Measurements from ENCODE around the gene BEND2. TPM values are rescaled to one million over a fixed set of nuclear protein-coding genes. Genes with fewer than 3 reads are reported as not detected.

The BEND2 gene
- total RNA-seq, 3 donors from 2014 or later, result not detected

GRCh38 chrX:18174209-18174608 lies 46.5 kb downstream of the BEND2 start:
- no peaks in the 10 kb centered on the region for H3K4me1 ChIP-seq (ENCODE audit: low read depth)
- no peaks in the 10 kb centered on the region for H3K36me3 ChIP-seq (ENCODE audit: low read depth)
- intact Hi-C loops (cut with DNase I, micrococcal nuclease), result no loop called here
- ATAC-seq (no peak), DNase-seq (no peak)
- TF ChIP-seq CTCF (IDR thresholded peaks at IDR 0.05), result no peak
- H3K9me3 ChIP-seq, result no peaks in the 10 kb centered on the region
- H3K4me3 ChIP-seq, result no peak overlapping the region

- no peak for TF ChIP-seq CTCF (IDR thresholded peaks at IDR 0.05)
- no peak for ATAC-seq
- no peaks in the 10 kb centered on the region for H3K9me3 ChIP-seq
Observed at GRCh38 chrX:18173494-18174180, 47.0 kb downstream of the BEND2 start.

GRCh38 chrX:18172970-18173369 lies 47.7 kb downstream of the BEND2 start:
- H3K9me3 ChIP-seq, result no peaks in the 10 kb centered on the region
- H3K36me3 ChIP-seq (ENCODE audit: low read depth), result no peaks in the 10 kb centered on the region
- no peak for TF ChIP-seq CTCF (IDR thresholded peaks at IDR 0.05)
- DNase-seq, result no peak
- H3K4me3 ChIP-seq, result no peak overlapping the region
- ATAC-seq, result no peak
- intact Hi-C loops (cut with DNase I, micrococcal nuclease), result no loop called here
- H3K4me1 ChIP-seq (ENCODE audit: low read depth), result no peaks in the 10 kb centered on the region

More at GRCh38 chrX:18173494-18174180, 47.0 kb downstream of the BEND2 start:
- intact Hi-C loops (cut with DNase I, micrococcal nuclease), result no loop called here
- Histone ChIP-seq H3K4me3 (no peak overlapping the region), H3K4me1 (ENCODE audit: low read depth) (no peaks in the 10 kb centered on the region), H3K36me3 (ENCODE audit: low read depth) (no peaks in the 10 kb centered on the region)
- no peak for DNase-seq

GRCh38 chrX:18170910-18171309 lies 49.8 kb downstream of the BEND2 start:
- Histone ChIP-seq H3K36me3 (ENCODE audit: low read depth) (no peaks in the 10 kb centered on the region), H3K9me3 (no peaks in the 10 kb centered on the region), H3K4me3 (no peak overlapping the region), H3K4me1 (ENCODE audit: low read depth) (no peaks in the 10 kb centered on the region)
- DNase-seq (no peak), ATAC-seq (no peak)
- no peak for TF ChIP-seq CTCF (IDR thresholded peaks at IDR 0.05)
- intact Hi-C loops (cut with DNase I, micrococcal nuclease), result no loop called here

- TF ChIP-seq CTCF (IDR thresholded peaks at IDR 0.05), result no peak
- H3K9me3 ChIP-seq, result no peaks in the 10 kb centered on the region
- intact Hi-C loops (cut with DNase I, micrococcal nuclease), result no loop called here
- no peaks in the 10 kb centered on the region for H3K4me1 ChIP-seq (ENCODE audit: low read depth)
- ATAC-seq (no peak), DNase-seq (no peak)
- H3K36me3 ChIP-seq (ENCODE audit: low read depth), result no peaks in the 10 kb centered on the region
- H3K4me3 ChIP-seq, result no peak overlapping the region
Observed at GRCh38 chrX:18166068-18166467, 54.6 kb downstream of the BEND2 start.

- ATAC-seq, result no peak
- no peak for TF ChIP-seq CTCF (IDR thresholded peaks at IDR 0.05)
- H3K9me3 ChIP-seq, result no peaks in the 10 kb centered on the region
- no peak overlapping the region for H3K4me3 ChIP-seq
- no peaks in the 10 kb centered on the region for H3K36me3 ChIP-seq (ENCODE audit: low read depth)
- no peaks in the 10 kb centered on the region for H3K4me1 ChIP-seq (ENCODE audit: low read depth)
- intact Hi-C loops (cut with DNase I, micrococcal nuclease), result no loop called here
- no peak for DNase-seq
Observed at GRCh38 chrX:18160369-18160768, 60.3 kb downstream of the BEND2 start.

Data from mucosa of descending colon (tissue), 3 donors.